Adrenal gland (tissue), 5 donors: ENCODE data around the gene PBX3.

Source experiments
- CTCF ChIP-seq, 6 experiments: fragments of 450-650 bp in 4 of 6; fragments of 200-600 bp in 2 of 6; sonication (generic) in 1 of 6; IDR thresholded peaks; 1 replicate in 5 of 6; 2 replicates in 1 of 6; pipeline versions ENCODE4 v1.5.1 to v1.8.0; 2016 to 2021; ENCODE audit warnings: antibody characterized with exemption in 6 of 6, mild to moderate bottlenecking in 2 of 6, moderate library complexity in 1 of 6
- POLR2A ChIP-seq, 2 donors: fragments of 450-650 bp; IDR thresholded peaks; one replicate each; pipeline ENCODE4 v1.6.1; 2017; ENCODE audit warnings: antibody characterized with exemption in 2 of 2, mild to moderate bottlenecking in 2 of 2, moderate library complexity in 1 of 2
- donor health status: DM: no; HTN: no; CAD: no.

DNA sequence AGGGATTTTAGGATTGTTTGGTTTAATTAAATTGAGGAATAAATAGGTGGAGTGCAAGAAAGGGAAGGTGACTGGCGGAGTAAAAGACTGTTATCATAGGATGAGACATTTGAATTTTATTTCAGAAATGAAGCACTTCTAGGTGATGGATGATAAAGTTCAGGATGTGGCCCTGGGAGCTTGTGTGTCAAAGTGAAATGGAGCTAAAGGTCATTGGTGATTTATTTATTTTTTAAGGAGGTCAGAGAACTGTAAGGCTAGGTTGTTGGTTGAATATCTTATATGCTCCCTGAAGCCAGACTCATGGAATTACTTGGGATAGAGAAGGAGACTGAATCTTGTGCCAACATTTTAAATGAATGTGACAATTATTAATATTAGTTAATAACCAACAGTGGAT, 40.5 kb downstream of the PBX3 start:
- TF ChIP-seq CTCF (IDR thresholded peaks at IDR 0.05): no peak
- TF ChIP-seq POLR2A (IDR thresholded peaks at IDR 0.05): no peak
